SIG-M5 (cell line): ENCODE data around the gene DEFB132.

Experiments used
- DNase-seq: peaks from one replicate; lab custom pipeline; 2025; lab: John Stamatoyannopoulos, UW

DEFB132 gene

GRCh38 chr20:297925-298775 is 40.6 kb downstream of the DEFB132 start:
- DNase-seq: no peak

GRCh38 chr20:298776-299391 is 41.4 kb downstream of the DEFB132 start:
- no peak for DNase-seq

GRCh38 chr20:300345-300990 is 42.9 kb downstream of the DEFB132 start:
- DNase-seq: peak; percentile 13

- DNase-seq: no peak
Measured at GRCh38 chr20:301886-302848, 44.6 kb downstream of the DEFB132 start.

GRCh38 chr20:305745-306144 is 48.2 kb downstream of the DEFB132 start:
- DNase-seq: no peak

- DNase-seq: no peak
Measured at GRCh38 chr20:308427-309038, 51.0 kb downstream of the DEFB132 start.

GRCh38 chr20:309306-309840 is 51.8 kb downstream of the DEFB132 start:
- DNase-seq: no peak

GRCh38 chr20:309841-310644 is 52.5 kb downstream of the DEFB132 start:
- DNase-seq: no peak

- DNase-seq: no peak
Measured at GRCh38 chr20:310645-311044, 53.1 kb downstream of the DEFB132 start.
